Gastrocnemius medialis (tissue), 4 donors: ENCODE results near the gene PXN.

Experiments
- CTCF ChIP-seq, 5 experiments: fragments of 450-650 bp in 3 of 5; fragments of 200-600 bp in 2 of 5; sonication (generic) in 2 of 5; IDR thresholded peaks in 4 of 5; conservative IDR thresholded peaks in 1 of 5; 1 replicate in 4 of 5; 2 replicates in 1 of 5; pipeline ENCODE4 v1.5.1; 2016 to 2019; ENCODE audit warnings: antibody characterized with exemption in 5 of 5, mild to moderate bottlenecking in 3 of 5, moderate library complexity in 3 of 5
- POLR2A ChIP-seq, 2 donors: fragments of 450-650 bp; IDR thresholded peaks; one replicate each; pipeline ENCODE4 v1.6.1; 2017; ENCODE audit warnings: antibody characterized with exemption in 2 of 2, mild to moderate bottlenecking in 2 of 2, moderate library complexity in 2 of 2

GRCh38 chr12:120292411-120292660, 26.8 kb upstream of the PXN start:
- no peak for TF ChIP-seq POLR2A (IDR thresholded peaks at IDR 0.05)
- TF ChIP-seq CTCF (IDR thresholded peaks at IDR 0.05 in 4 of 5, conservative IDR thresholded peaks at IDR 0.05 in 1 of 5): no peak
